Dendritic cell treated with granulocyte-macrophage colony-stimulating factor and Interleukin-4, amounts not matched to agents 40 ng/mL and 50 ng/mL, for 4 days (primary cell): Measurements from ENCODE around the gene ZNF212.
"Not testable (repeated sequence)": the region's sequence is repeated elsewhere in the genome, so short reads cannot be mapped to it uniquely, and the experiment has no call there.

Experiments used
- H3K27ac Mint-ChIP-seq: one replicate; pipeline ENCODE4 v1.8.0; 2022; ENCODE audit warnings: mild to moderate bottlenecking, mixed read lengths
- H3K27me3 Mint-ChIP-seq: one replicate; pipeline ENCODE4 v1.8.0; 2022; ENCODE audit warnings: mild to moderate bottlenecking, mixed read lengths
- H3K36me3 Mint-ChIP-seq: one replicate; pipeline ENCODE4 v1.8.0; 2022; ENCODE audit warnings: low read depth, mixed read lengths
- H3K4me1 Mint-ChIP-seq: one replicate; pipeline ENCODE4 v1.8.0; 2022; ENCODE audit warnings: low read depth, mixed read lengths
- H3K4me3 Mint-ChIP-seq: one replicate; pipeline ENCODE4 v1.8.0; 2022; ENCODE audit warnings: mild to moderate bottlenecking, moderate library complexity, mixed read lengths
- H3K9me3 Mint-ChIP-seq: one replicate; pipeline ENCODE4 v1.8.0; 2022; ENCODE audit warnings: mixed read lengths
- intact Hi-C: fragments of 100-400 bp; cut with micrococcal nuclease; formaldehyde crosslinking; loops from one replicate; pipeline ENCODE4 v1.15.0; 2022

The ZNF212 gene

DNA sequence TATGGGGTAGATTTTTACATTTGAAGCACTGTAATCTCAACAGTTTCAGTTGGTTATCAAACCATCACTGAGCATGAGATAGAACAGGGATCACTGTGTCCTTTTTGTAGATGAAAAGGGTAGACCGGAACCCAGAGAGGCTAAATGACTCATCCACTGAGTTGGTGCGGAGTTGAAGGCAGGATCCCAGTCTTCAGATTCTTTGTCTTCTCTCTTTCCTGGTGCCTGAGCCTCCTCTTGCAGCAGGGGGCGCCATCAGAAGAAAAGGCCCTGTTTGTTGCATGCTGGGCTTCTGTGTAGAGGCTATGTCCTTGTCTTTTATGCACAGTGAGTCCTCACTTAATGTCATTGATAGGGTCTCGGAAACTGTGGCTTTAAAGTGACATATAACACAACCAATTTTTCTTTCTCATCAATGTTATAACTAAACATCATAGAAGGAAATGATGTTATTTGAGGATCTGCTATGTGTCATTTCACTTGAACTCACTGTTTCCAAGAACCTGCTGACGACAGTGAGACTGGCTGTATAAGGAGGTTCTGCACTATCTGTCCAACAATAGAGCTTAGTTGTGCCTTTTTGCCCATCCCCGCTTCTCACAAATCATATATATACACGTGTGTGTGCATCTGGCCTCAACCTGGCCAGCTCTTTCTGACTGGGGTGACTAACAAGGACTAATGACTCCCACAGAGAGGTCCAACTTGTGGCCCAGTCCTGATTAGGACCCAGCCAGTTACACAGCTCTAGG, 29.8 kb upstream of the ZNF212 start:
- Mint-ChIP-seq H3K27me3 (no peaks in the 10 kb centered on the region), H3K9me3 (no peaks in the 10 kb centered on the region), H3K4me3 (no peak overlapping the region), H3K36me3 (peaks cover 96% of the 10 kb centered on the region), H3K27ac (no peak overlapping the region), H3K4me1 (peaks cover 6% of the 10 kb centered on the region)
- intact Hi-C loops, result no loop called here

DNA sequence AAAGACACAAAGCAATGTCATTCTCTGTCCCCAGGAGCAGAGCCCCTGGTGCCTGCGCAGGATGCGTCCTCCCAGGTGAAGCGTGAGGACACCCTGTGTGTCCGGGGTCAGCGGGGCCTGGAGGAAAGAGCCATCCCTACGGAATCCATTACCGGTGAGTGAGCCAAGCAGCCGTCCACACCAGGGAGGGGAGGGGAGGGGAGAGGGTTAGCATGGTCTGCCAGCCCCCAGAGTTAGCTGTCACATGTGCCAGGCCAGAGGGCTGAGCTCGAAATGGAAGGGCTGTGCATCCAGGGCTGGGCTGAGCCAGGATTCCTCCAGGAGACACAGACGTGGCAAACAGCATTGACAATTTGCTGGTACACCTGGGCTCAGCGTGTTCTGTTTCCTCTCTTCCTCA, 28.9 kb upstream of the ZNF212 start:
- no peak overlapping the region for H3K4me3 Mint-ChIP-seq
- H3K27me3 Mint-ChIP-seq, result no peaks in the 10 kb centered on the region
- no peak overlapping the region for H3K27ac Mint-ChIP-seq
- H3K36me3 Mint-ChIP-seq, result peaks cover 100% of the 10 kb centered on the region
- intact Hi-C loops, result no loop called here
- H3K4me1 Mint-ChIP-seq, result peaks cover 4% of the 10 kb centered on the region
- no peaks in the 10 kb centered on the region for H3K9me3 Mint-ChIP-seq

DNA sequence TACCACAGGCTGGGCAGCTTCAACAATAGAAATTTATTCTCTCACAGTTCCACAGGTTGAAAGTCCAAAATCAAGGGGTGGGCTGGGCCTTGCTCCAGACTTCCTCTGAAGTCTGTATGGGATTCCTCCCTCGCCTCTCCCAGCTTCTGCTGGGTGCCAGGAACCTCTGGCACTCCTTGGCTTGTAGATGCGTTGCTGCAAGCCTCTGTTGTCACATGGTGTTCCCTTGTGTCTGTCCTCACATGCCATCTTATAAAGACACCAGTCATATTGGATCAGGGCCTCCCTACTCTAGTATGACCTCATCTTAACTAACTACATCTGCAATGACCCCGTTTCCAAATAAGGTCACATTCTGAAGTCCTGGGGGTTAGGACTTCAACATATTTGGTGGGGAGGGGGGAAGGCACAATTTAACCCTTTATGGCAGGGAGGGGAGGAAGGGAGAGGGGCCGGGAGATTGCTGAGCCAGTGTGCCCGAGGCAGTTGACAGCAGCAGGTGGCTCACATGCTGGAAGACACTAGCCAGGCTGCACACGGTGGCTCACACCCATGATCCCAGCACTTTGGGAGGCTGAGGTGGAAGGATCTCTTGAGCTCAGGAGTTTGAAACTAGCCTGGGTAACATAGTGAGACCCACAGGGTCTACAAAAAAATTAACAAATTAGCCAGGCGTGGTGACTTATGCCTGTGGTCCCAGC, 25.3 kb upstream of the ZNF212 start:
- H3K27me3 Mint-ChIP-seq, result no peaks in the 10 kb centered on the region
- H3K36me3 Mint-ChIP-seq, result peaks cover 100% of the 10 kb centered on the region
- no peaks in the 10 kb centered on the region for H3K9me3 Mint-ChIP-seq
- H3K4me3 Mint-ChIP-seq, result no peak overlapping the region
- H3K4me1 Mint-ChIP-seq, result no peaks in the 10 kb centered on the region
- H3K27ac Mint-ChIP-seq, result no peak overlapping the region
- intact Hi-C loops, result no loop called here

DNA sequence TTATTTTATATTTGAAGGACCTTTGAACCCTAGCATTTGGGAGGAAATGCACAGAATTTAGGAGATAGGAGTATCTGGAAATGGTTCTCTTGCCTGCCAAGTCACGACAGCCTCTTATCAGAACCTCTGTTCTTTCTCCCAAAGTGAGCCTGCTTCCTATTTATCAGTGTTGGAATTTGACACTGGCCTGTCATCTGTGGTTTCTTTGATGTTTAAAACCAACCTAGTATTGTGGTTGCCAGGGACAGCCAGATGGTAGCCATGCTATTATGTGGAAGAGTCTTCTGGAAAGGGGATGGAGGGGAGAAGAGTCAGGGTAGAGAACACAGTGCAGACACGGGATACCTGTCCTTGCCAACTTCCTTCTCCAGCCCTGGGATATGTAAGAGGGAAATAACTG, 23.0 kb upstream of the ZNF212 start:
- H3K4me1 Mint-ChIP-seq, result no peaks in the 10 kb centered on the region
- H3K4me3 Mint-ChIP-seq, result no peak overlapping the region
- H3K36me3 Mint-ChIP-seq, result peaks cover 100% of the 10 kb centered on the region
- no peaks in the 10 kb centered on the region for H3K27me3 Mint-ChIP-seq
- H3K27ac Mint-ChIP-seq, result no peak overlapping the region
- intact Hi-C loops, result no loop called here
- no peaks in the 10 kb centered on the region for H3K9me3 Mint-ChIP-seq

DNA sequence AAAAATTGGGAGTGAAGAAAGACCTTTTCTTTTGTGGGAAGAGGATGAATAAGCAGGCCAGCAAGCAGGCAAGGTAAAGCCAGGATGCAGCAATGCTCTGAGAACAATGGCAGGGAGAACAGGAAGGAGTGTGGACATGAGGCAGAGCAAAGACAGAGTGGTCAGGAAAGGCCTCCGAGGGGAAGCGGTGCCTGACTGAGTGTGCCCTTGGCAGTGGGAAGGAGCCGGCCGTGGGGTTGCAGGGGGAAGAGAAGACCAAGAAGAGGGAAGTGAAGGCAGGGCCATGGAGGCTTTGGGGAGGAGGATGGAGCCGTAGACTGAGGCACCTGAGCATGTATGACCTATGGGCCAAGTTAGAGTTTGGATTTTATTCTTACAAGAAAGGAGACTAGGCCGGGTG, 21.9 kb upstream of the ZNF212 start:
- H3K36me3 Mint-ChIP-seq, result peaks cover 99% of the 10 kb centered on the region
- no peak overlapping the region for H3K4me3 Mint-ChIP-seq
- no peaks in the 10 kb centered on the region for H3K9me3 Mint-ChIP-seq
- no peaks in the 10 kb centered on the region for H3K27me3 Mint-ChIP-seq
- H3K27ac Mint-ChIP-seq, result no peak overlapping the region
- intact Hi-C loops, result no loop called here
- no peaks in the 10 kb centered on the region for H3K4me1 Mint-ChIP-seq

DNA sequence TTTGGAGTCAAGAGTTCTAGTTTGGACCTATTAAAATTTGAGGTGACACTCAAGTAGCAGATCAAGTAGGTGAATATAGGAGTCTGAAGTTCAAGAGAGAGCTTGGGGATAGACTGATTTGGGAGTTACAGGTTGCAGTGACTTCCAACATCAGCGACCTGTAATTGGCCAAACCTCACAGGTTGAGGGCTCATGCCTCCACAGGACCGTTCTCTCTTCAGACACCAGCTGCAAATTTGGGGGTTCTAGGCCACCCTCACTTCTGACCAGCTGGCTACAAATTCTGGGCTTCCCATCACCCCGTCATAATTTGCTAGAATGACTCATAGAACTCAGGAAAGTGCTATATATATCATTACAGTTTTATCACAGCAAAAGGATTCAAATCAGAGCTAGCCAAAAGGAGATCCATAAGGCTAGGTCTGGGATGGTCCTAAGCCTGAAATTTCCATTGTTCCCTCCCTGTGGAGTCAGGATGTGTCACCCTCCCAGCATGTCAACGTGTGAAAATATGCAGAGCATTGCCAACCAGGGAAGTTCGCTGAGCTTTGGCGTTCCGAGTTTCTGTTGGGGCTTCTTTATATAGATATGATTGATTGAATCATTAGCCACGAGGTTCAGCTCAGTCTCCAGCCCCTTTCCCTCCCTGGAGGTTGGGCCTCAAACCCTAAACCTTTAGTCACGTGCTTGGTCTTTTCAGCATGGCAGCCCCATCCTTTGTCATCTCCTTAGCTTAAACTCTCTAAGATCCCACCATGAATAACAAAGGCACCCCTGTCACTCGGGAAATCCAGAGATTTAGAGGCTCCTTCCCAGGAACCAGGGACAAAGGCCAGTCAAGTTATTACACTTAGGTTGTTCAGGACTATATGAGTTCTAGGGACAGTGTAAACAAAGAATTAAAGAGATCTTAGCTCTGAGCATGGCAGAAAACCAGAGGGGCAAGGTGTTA, 20.7 kb upstream of the ZNF212 start:
- Mint-ChIP-seq H3K27ac (no peak overlapping the region), H3K9me3 (no peaks in the 10 kb centered on the region), H3K4me1 (no peaks in the 10 kb centered on the region), H3K4me3 (no peak overlapping the region), H3K27me3 (no peaks in the 10 kb centered on the region), H3K36me3 (peaks cover 96% of the 10 kb centered on the region)
- intact Hi-C loops, result no loop called here

DNA sequence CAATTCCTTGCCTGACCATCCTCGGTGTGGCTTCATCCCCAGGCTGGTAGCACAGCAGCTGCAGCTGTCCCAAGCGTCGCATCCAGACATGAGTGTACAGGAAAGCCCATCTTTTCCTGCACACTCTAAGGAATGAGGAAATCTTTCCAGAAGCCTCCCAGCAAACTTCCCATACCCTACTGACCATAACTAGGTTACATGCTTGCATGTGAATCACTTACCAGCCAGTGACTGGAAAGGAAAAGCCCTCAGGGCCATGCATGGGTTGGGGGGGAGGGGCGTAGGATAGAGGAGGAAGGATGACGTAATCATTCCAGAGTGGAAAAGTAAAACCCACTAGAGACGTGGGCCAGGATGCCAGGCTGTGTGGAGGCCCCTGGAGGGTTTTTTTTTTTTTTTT, 18.9 kb upstream of the ZNF212 start:
- no peaks in the 10 kb centered on the region for H3K27me3 Mint-ChIP-seq
- intact Hi-C loops, result no loop called here
- peaks cover 96% of the 10 kb centered on the region for H3K36me3 Mint-ChIP-seq
- no peak overlapping the region for H3K27ac Mint-ChIP-seq
- no peaks in the 10 kb centered on the region for H3K4me1 Mint-ChIP-seq
- no peaks in the 10 kb centered on the region for H3K9me3 Mint-ChIP-seq
- H3K4me3 Mint-ChIP-seq, result no peak overlapping the region

DNA sequence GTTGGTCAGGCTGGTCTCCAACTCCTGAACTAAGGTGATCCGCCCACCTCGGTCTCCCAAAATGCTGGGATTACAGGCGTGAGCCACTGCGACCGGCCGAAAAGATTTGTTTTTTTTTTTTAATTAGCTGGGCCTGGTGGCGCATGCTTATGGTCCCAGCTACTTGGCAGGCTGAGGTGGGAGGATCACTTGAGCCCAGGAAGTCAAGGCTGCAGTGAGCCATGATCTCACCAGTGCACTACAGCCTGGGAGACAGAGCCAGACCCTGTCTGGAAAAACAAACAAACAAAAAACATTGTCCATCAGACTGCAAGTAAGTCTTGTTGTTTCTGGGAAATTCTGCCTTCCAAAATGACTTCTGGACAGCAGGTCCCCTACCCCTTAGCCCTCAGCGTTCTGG, 16.3 kb upstream of the ZNF212 start:
- Mint-ChIP-seq H3K27ac (no peak overlapping the region), H3K9me3 (no peaks in the 10 kb centered on the region), H3K4me1 (no peaks in the 10 kb centered on the region), H3K4me3 (no peak overlapping the region), H3K36me3 (peaks cover 79% of the 10 kb centered on the region), H3K27me3 (no peaks in the 10 kb centered on the region)
- intact Hi-C loops, result no loop called here

DNA sequence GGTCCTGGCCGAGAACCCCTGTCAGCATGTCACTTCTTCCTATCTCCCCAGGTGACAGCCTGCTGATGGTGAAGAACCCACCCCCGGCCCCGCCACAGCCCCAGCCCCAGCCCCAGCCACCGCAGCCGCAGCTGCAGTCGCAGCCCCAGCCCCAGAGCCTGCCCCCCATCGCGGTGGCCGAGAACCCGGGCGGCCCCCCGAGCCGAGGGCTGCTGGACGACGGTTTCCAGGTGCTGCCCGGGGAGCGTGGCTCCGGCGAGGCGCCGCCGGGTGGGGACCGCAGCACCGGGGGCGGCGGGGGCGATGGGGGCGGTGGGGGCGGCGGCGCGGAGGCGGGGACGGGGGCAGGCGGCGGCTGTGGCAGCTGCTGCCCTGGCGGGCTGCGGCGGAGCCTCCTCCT, 15.7 kb upstream of the ZNF212 start:
- Mint-ChIP-seq H3K27ac (no peak overlapping the region), H3K4me3 (no peak overlapping the region), H3K9me3 (no peaks in the 10 kb centered on the region), H3K4me1 (peaks cover 5% of the 10 kb centered on the region), H3K27me3 (no peaks in the 10 kb centered on the region), H3K36me3 (peaks cover 73% of the 10 kb centered on the region)
- intact Hi-C loops, result no loop called here

DNA sequence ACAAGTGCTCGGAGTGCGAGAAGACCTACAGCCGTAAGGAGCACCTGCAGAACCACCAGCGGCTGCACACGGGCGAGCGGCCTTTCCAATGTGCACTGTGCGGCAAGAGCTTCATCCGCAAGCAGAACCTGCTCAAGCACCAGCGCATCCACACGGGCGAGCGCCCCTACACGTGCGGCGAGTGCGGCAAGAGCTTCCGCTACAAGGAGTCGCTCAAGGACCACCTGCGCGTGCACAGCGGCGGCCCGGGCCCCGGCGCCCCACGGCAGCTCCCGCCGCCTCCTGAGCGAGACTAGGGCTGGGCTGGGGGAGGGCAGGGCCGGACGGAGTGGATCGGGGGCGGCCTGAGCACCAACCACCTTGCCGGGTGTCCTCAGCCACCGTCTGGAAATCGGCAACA, 15.1 kb upstream of the ZNF212 start:
- Mint-ChIP-seq H3K27ac (no peak overlapping the region), H3K4me3 (no peak overlapping the region), H3K27me3 (no peaks in the 10 kb centered on the region), H3K4me1 (peaks cover 8% of the 10 kb centered on the region), H3K9me3 (no peaks in the 10 kb centered on the region), H3K36me3 (peaks cover 67% of the 10 kb centered on the region)
- intact Hi-C loops, result no loop called here

DNA sequence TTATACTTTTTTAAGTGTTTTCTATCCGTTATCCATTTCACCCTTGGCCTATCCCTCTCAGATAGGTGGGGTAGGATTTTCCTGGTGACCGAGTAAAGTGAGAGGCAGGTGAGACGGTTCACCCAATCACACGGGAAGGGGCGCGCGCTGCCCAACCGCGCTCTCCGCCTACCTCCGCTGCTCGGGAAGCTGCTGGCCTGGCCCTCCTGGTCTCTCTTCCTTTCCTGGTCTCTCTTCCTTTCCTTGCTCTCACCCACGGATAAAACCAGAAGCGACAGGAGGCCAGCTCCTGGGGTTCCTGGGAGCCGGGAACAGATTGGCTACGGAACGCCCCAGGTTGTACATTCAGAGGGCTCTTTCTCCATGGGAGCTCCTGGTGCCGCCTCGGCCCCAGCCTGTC, 14.3 kb upstream of the ZNF212 start:
- H3K27me3 Mint-ChIP-seq, result peaks cover 4% of the 10 kb centered on the region
- peaks cover 8% of the 10 kb centered on the region for H3K4me1 Mint-ChIP-seq
- no peak overlapping the region for H3K27ac Mint-ChIP-seq
- no peaks in the 10 kb centered on the region for H3K9me3 Mint-ChIP-seq
- intact Hi-C loops, result no loop called here
- H3K4me3 Mint-ChIP-seq, result no peak overlapping the region
- H3K36me3 Mint-ChIP-seq, result peaks cover 60% of the 10 kb centered on the region

DNA sequence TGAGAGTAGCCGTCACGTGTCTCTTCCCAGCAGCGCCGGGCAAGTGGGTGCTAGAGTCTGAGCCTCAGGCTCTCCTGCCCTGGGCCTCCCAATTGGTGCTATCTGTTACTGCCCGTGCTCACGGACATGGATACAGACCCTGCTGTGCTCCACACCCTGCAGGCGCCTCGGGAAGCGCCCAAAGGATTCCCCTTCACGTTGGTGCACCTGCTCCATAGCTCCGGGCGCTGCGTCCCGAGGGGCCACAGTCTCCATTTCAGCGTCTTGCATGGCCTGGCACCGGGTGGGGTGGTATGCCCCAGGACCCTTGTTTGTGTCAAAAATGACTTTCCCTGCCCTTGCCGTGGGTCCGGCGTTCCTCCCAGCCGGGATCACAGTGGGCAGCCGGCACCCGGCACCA, 13.8 kb upstream of the ZNF212 start:
- H3K4me1 Mint-ChIP-seq, result peaks cover 8% of the 10 kb centered on the region
- no peak overlapping the region for H3K27ac Mint-ChIP-seq
- intact Hi-C loops, result no loop called here
- H3K9me3 Mint-ChIP-seq, result no peaks in the 10 kb centered on the region
- H3K36me3 Mint-ChIP-seq, result peaks cover 54% of the 10 kb centered on the region
- peaks cover 4% of the 10 kb centered on the region for H3K27me3 Mint-ChIP-seq
- no peak overlapping the region for H3K4me3 Mint-ChIP-seq

DNA sequence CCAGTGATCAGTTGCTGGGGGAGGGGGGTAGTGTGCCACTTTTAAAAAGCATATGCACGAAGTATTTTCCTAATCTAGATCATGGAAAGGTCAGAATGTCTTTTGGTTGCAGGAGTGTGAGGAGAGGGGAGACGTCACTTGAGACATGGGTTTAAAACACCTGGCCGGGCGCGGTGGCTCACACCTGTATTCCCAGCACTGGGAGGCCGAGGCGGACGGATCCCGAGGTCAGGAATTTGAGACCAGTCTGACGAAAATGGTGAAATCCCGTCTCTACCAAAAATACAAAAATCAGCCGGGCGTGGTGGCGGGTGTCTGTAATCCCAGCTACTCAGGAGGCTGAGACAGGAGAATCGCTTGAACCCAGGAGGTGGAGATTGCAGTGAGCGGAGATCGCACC, 13.1 kb upstream of the ZNF212 start:
- H3K4me3 Mint-ChIP-seq, H3K4me1 Mint-ChIP-seq, H3K27me3 Mint-ChIP-seq, H3K27ac Mint-ChIP-seq, intact Hi-C loops, H3K9me3 Mint-ChIP-seq: not testable (repeated sequence)
- peaks cover 47% of the 10 kb centered on the region for H3K36me3 Mint-ChIP-seq

DNA sequence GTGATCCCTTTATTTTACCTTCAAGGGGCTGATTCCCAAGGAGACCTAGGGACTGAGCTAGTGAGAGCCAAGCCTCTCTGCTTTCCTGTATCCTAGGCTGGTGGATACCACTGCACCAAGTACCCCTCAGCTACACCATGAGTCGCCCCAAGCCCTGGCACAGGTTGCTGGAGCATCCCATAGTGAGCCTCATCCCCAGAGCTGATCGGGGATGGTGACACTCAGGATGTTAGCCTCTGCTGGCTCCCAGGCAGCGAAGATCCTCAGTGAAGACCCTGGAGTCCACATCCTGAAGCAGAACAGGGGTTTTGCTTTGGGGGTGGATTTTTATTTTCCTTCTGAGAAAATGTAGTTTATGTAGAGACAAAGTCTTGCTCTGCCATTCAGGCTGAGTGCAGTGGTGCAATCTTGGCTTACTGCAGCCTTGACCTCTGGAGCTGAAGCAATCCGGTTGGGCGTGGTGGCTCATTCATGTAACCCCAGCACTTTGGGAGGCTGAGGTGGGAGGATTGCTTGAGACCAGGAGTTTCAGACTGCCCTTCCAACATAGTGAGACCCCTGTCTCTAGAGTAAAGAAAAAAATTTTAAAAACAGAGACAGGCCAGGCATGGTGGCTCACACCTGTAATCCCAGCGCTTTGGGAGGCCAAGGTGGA, 12.5 kb upstream of the ZNF212 start:
- no peak overlapping the region for H3K27ac Mint-ChIP-seq

More for the DNA sequence above, 12.5 kb upstream of the ZNF212 start:
- peaks cover 8% of the 10 kb centered on the region for H3K4me1 Mint-ChIP-seq
- peaks cover 41% of the 10 kb centered on the region for H3K36me3 Mint-ChIP-seq
- no peaks in the 10 kb centered on the region for H3K9me3 Mint-ChIP-seq
- intact Hi-C loops, result no loop called here
- H3K4me3 Mint-ChIP-seq, result no peak overlapping the region
- peaks cover 4% of the 10 kb centered on the region for H3K27me3 Mint-ChIP-seq
